ENCODE data around the gene CHST11. TPM values are rescaled to one million over a fixed set of nuclear protein-coding genes. Genes with fewer than 3 reads are reported as not detected.

CHST11 gene
- total RNA-seq, 1 donor from 2014 or later: 7.7 TPM

- Mint-ChIP-seq H3K36me3 (peaks cover 18% of the 10 kb centered on the region), H3K9me3 (peaks cover 3% of the 10 kb centered on the region), H3K27me3 (ENCODE audit: insufficient read depth, low read depth) (no peaks in the 10 kb centered on the region), H3K4me1 (peaks cover 19% of the 10 kb centered on the region), H3K27ac (no peak overlapping the region), H3K4me3 (no peak overlapping the region)
- Histone ChIP-seq H3F3A (ENCODE audit: low read depth) (no peaks in the 10 kb centered on the region), H3K27ac (no peak overlapping the region), H3K9ac (no peak overlapping the region), H3K79me2 (ENCODE audit: low read depth) (no peaks in the 10 kb centered on the region), H3K36me3 (no peaks in the 10 kb centered on the region), H3K4me3 (no peak overlapping the region), H4K20me1 (ENCODE audit: low read depth) (peaks cover 7% of the 10 kb centered on the region), H2AFZ (replicated peaks) (no peak overlapping the region), H3K4me1 (no peaks in the 10 kb centered on the region), H3K4me2 (no peak overlapping the region), H3K9me3 (ENCODE audit: low read depth) (no peaks in the 10 kb centered on the region), H3K27me3 (no peaks in the 10 kb centered on the region)
- no peak for DNase-seq (ENCODE audit: low spot score)
- TF ChIP-seq EZH2phosphoT487 (IDR thresholded peaks at IDR 0.05) (no peak), EZH2 (IDR thresholded peaks at IDR 0.05) (no peak), CTCF (IDR thresholded peaks at IDR 0.05) (no peak)
These were observed 29.1 kb downstream of the CHST11 start for GRCh38 chr12:104485651-104486362.

- H3K27ac ChIP-seq: no peak overlapping the region
- H3F3A ChIP-seq (ENCODE audit: low read depth): no peaks in the 10 kb centered on the region
- Mint-ChIP-seq H3K36me3 (peaks cover 13% of the 10 kb centered on the region), H3K9me3 (no peaks in the 10 kb centered on the region), H3K4me1 (peaks cover 21% of the 10 kb centered on the region), H3K27me3 (ENCODE audit: insufficient read depth, low read depth) (no peaks in the 10 kb centered on the region), H3K4me3 (no peak overlapping the region), H3K27ac (no peak overlapping the region)
- H3K9ac ChIP-seq: no peak overlapping the region
- no peaks in the 10 kb centered on the region for H3K4me1 ChIP-seq
- H3K4me2 ChIP-seq: no peak overlapping the region
- H3K4me3 ChIP-seq: no peak overlapping the region
- H2AFZ ChIP-seq (replicated peaks): no peak overlapping the region
- peaks cover 9% of the 10 kb centered on the region for H4K20me1 ChIP-seq (ENCODE audit: low read depth)
- no peaks in the 10 kb centered on the region for H3K79me2 ChIP-seq (ENCODE audit: low read depth)
- DNase-seq (ENCODE audit: low spot score): no peak
- H3K36me3 ChIP-seq: no peaks in the 10 kb centered on the region
- H3K9me3 ChIP-seq (ENCODE audit: low read depth): no peaks in the 10 kb centered on the region
- H3K27me3 ChIP-seq: no peaks in the 10 kb centered on the region
- TF ChIP-seq EZH2phosphoT487 (IDR thresholded peaks at IDR 0.05): no peak
- TF ChIP-seq CTCF (IDR thresholded peaks at IDR 0.05): no peak
These were observed 29.6 kb downstream of the CHST11 start for GRCh38 chr12:104486363-104486750.

GRCh38 chr12:104486943-104487819, 30.4 kb downstream of the CHST11 start:
- Mint-ChIP-seq H3K27me3 (ENCODE audit: insufficient read depth, low read depth) (no peaks in the 10 kb centered on the region), H3K36me3 (peaks cover 12% of the 10 kb centered on the region), H3K4me3 (no peak overlapping the region), H3K4me1 (peaks cover 21% of the 10 kb centered on the region), H3K9me3 (no peaks in the 10 kb centered on the region), H3K27ac (no peak overlapping the region)
- Histone ChIP-seq H3K4me3 (no peak overlapping the region), H3K4me1 (no peaks in the 10 kb centered on the region), H3K27me3 (no peaks in the 10 kb centered on the region), H3K4me2 (no peak overlapping the region), H3K36me3 (no peaks in the 10 kb centered on the region), H3K9ac (no peak overlapping the region), H3F3A (ENCODE audit: low read depth) (no peaks in the 10 kb centered on the region), H4K20me1 (ENCODE audit: low read depth) (peaks cover 9% of the 10 kb centered on the region), H3K9me3 (ENCODE audit: low read depth) (no peaks in the 10 kb centered on the region), H3K79me2 (ENCODE audit: low read depth) (no peaks in the 10 kb centered on the region), H3K27ac (no peak overlapping the region), H2AFZ (replicated peaks) (no peak overlapping the region)
- no peak for TF ChIP-seq EZH2 (IDR thresholded peaks at IDR 0.05)
- no peak for TF ChIP-seq CTCF (IDR thresholded peaks at IDR 0.05)
- TF ChIP-seq EZH2phosphoT487 (IDR thresholded peaks at IDR 0.05): no peak
- DNase-seq (ENCODE audit: low spot score): no peak

Measured in neural progenitor cell (in vitro differentiated cells).